ENCODE results near the gene SSBP3. TPM values are rescaled to one million over a fixed set of nuclear protein-coding genes. Genes with fewer than 3 reads are reported as not detected.

SSBP3 gene
- total and polyA plus RNA-seq, 2 experiments from 2014 or later = 47.4 to 68.6 TPM

DNA sequence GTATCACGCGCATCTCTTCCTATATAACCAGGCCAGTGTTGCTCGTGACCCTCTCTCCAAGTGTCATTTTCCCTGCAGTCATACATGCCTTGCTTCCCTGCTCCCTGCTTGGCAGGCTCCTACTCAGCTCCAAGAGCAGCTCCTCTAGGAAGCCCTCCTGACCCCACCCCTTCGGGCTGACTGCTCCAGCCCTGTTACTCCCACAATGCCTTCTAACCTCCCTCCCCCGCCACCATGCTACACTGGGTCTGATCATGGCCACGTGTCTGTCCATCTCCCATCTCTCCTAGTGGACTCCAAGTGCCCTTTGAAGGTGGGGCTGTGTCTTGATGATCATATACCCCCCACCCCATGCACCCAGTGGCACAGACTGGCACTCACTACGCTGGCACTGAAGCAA is 161.5 kb downstream of the SSBP3 start (continued):
- TF ChIP-seq, protein P1, sequence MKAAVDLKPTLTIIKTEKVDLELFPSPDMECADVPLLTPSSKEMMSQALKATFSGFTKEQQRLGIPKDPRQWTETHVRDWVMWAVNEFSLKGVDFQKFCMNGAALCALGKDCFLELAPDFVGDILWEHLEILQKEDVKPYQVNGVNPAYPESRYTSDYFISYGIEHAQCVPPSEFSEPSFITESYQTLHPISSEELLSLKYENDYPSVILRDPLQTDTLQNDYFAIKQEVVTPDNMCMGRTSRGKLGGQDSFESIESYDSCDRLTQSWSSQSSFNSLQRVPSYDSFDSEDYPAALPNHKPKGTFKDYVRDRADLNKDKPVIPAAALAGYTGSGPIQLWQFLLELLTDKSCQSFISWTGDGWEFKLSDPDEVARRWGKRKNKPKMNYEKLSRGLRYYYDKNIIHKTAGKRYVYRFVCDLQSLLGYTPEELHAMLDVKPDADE (IDR thresholded peaks at IDR 0.05) = no peak

DNA sequence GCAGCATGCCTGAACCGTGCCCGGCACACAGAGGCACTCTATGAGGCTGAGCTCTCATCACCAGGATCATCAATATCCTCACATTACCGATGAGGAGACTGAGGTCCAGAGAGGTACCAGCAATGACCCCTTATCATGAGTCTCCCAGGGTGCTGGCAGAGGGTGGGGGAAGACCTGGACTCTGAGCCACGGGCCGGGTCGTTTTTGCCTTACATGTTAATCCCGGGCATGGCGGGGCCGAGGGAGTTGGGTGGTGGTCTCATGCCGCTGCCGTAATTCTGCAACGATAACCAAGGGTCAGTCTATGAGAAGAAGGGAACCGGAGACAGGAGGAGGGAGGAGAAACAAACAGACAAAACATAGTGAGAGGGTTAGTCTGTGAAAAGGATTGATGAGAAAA is 163.2 kb downstream of the SSBP3 start:
- no peaks in the 10 kb centered on the region for H3K4me1 ChIP-seq (ENCODE audit: insufficient read depth)
- H3K9me3 Mint-ChIP-seq = no peaks in the 10 kb centered on the region
- H3K4me2 ChIP-seq = no peak overlapping the region
- H3K36me3 ChIP-seq (ENCODE audit: insufficient read depth) = peaks cover 4% of the 10 kb centered on the region; the same call in 1 of the 2 replicates
- no peak overlapping the region for H3K4me3 Mint-ChIP-seq
- DNase-seq (ENCODE audit: low spot score) (no peak), ATAC-seq (no peak)
- no peaks in the 10 kb centered on the region for H3K4me1 Mint-ChIP-seq
- no peaks in the 10 kb centered on the region for H3K27me3 ChIP-seq (ENCODE audit: insufficient read depth)
- no peaks in the 10 kb centered on the region; the same call in 1 of the 2 replicates for H4K20me1 ChIP-seq (replicated peaks; ENCODE audit: insufficient read depth)
- peaks cover 7% of the 10 kb centered on the region for H3K27me3 Mint-ChIP-seq (ENCODE audit: insufficient read depth, low read depth, poor library complexity)
- peaks cover 42% of the 10 kb centered on the region for H3K36me3 Mint-ChIP-seq (ENCODE audit: low read depth)
- TF ChIP-seq POLR2AphosphoS5 (IDR thresholded peaks at IDR 0.05; ENCODE audit: low read depth) (no peak), EZH2phosphoT487 (IDR thresholded peaks at IDR 0.05; ENCODE audit: unreplicated experiment) (no peak), NANOG (IDR thresholded peaks at IDR 0.05; ENCODE audit: borderline replicate concordance) (no peak)
- H3K27ac ChIP-seq (ENCODE audit: low read depth) = no peak overlapping the region
- H2AFZ ChIP-seq = no peak overlapping the region
- no peak overlapping the region for H3K27ac Mint-ChIP-seq
- H3K79me2 ChIP-seq (replicated peaks; ENCODE audit: insufficient read depth) = no peaks in the 10 kb centered on the region
- H3F3A ChIP-seq (replicated peaks; ENCODE audit: low read depth) = 0 out of 2 replicates have a peak, but pooled peaks cover 4% of the 10 kb centered on the region
- H3K9me2 ChIP-seq (ENCODE audit: insufficient read depth) = no peaks in the 10 kb centered on the region
- H3K4me3 ChIP-seq = no peak overlapping the region

- no peaks in the 10 kb centered on the region for H3K9me2 ChIP-seq (ENCODE audit: insufficient read depth)
- TF ChIP-seq EZH2phosphoT487 (IDR thresholded peaks at IDR 0.05; ENCODE audit: unreplicated experiment) = no peak
- DNase-seq (ENCODE audit: low spot score) (no peak), ATAC-seq (no peak)
- no peak overlapping the region for H3K27ac Mint-ChIP-seq
- no peak overlapping the region for H2AFZ ChIP-seq
- H4K20me1 ChIP-seq (replicated peaks; ENCODE audit: insufficient read depth) = no peaks in the 10 kb centered on the region; the same call in 1 of the 2 replicates
- H3K36me3 ChIP-seq (ENCODE audit: insufficient read depth) = peaks cover 10% of the 10 kb centered on the region
- 0 out of 2 replicates have a peak, but pooled peaks cover 6% of the 10 kb centered on the region for H3F3A ChIP-seq (replicated peaks; ENCODE audit: low read depth)
- no peak overlapping the region for H3K27ac ChIP-seq (ENCODE audit: low read depth)
- no peak overlapping the region for H3K4me2 ChIP-seq
- no peaks in the 10 kb centered on the region for H3K9me3 Mint-ChIP-seq
- no peak overlapping the region for H3K4me3 ChIP-seq
- H3K27me3 Mint-ChIP-seq (ENCODE audit: insufficient read depth, low read depth, poor library complexity) = peaks cover 6% of the 10 kb centered on the region
- no peaks in the 10 kb centered on the region for H3K4me1 Mint-ChIP-seq
- no peaks in the 10 kb centered on the region for H3K79me2 ChIP-seq (replicated peaks; ENCODE audit: insufficient read depth)
- H3K4me1 ChIP-seq (ENCODE audit: insufficient read depth) = no peaks in the 10 kb centered on the region
- H3K4me3 Mint-ChIP-seq = no peak overlapping the region
- H3K36me3 Mint-ChIP-seq (ENCODE audit: low read depth) = peaks cover 59% of the 10 kb centered on the region
- H3K27me3 ChIP-seq (ENCODE audit: insufficient read depth) = no peaks in the 10 kb centered on the region
Observed at GRCh38 chr1:54241364-54241763, 164.8 kb downstream of the SSBP3 start.

- H3K36me3 ChIP-seq (ENCODE audit: insufficient read depth) = peaks cover 11% of the 10 kb centered on the region
- H3K79me2 ChIP-seq (replicated peaks; ENCODE audit: insufficient read depth) = no peaks in the 10 kb centered on the region
- H3K4me1 Mint-ChIP-seq = no peaks in the 10 kb centered on the region
- no peak overlapping the region for H3K4me3 ChIP-seq
- H4K20me1 ChIP-seq (replicated peaks; ENCODE audit: insufficient read depth) = no peaks in the 10 kb centered on the region; the same call in 1 of the 2 replicates
- H3K36me3 Mint-ChIP-seq (ENCODE audit: low read depth) = peaks cover 63% of the 10 kb centered on the region
- H3K9me2 ChIP-seq (ENCODE audit: insufficient read depth) = no peaks in the 10 kb centered on the region
- no peaks in the 10 kb centered on the region for H3K9me3 Mint-ChIP-seq
- H3K4me1 ChIP-seq (ENCODE audit: insufficient read depth) = no peaks in the 10 kb centered on the region
- DNase-seq (ENCODE audit: low spot score) (no peak), ATAC-seq (no peak)
- H3K27ac ChIP-seq (ENCODE audit: low read depth) = no peak overlapping the region
- H3K27me3 Mint-ChIP-seq (ENCODE audit: insufficient read depth, low read depth, poor library complexity) = peaks cover 6% of the 10 kb centered on the region
- no peak overlapping the region for H2AFZ ChIP-seq
- H3K27ac Mint-ChIP-seq = no peak overlapping the region
- H3K4me2 ChIP-seq = no peak overlapping the region
- H3K27me3 ChIP-seq (ENCODE audit: insufficient read depth) = no peaks in the 10 kb centered on the region
- TF ChIP-seq JUNB (IDR thresholded peaks at IDR 0.05; ENCODE audit: unreplicated experiment) = no peak
- no peak for TF ChIP-seq CREB1 (CRISPR knock-in tag; IDR thresholded peaks at IDR 0.05; ENCODE audit: low read depth)
- TF ChIP-seq POLR2AphosphoS5 (IDR thresholded peaks at IDR 0.05; ENCODE audit: low read depth) = no peak
- no peak for TF ChIP-seq ZNF114 (CRISPR knock-in tag; IDR thresholded peaks at IDR 0.05)
- no peak for TF ChIP-seq EZH2phosphoT487 (IDR thresholded peaks at IDR 0.05; ENCODE audit: unreplicated experiment)
- no peak for TF ChIP-seq CTCF (conservative IDR thresholded peaks at IDR 0.05; ENCODE audit: low read depth in 2 of 2)
- no peak for TF ChIP-seq NANOG (IDR thresholded peaks at IDR 0.05; ENCODE audit: borderline replicate concordance)
- H3K4me3 Mint-ChIP-seq = no peak overlapping the region
- 0 out of 2 replicates have a peak, but pooled peaks cover 6% of the 10 kb centered on the region for H3F3A ChIP-seq (replicated peaks; ENCODE audit: low read depth)
Observed at GRCh38 chr1:54240741-54241335, 165.4 kb downstream of the SSBP3 start.
